Measurements from ENCODE around the gene NFS1.

Gene NFS1

GRCh38 chr20:35669221-35669620 lies 29.9 kb downstream of the NFS1 start:
- no peak for DNase-seq

- DNase-seq = no peak
Measured at GRCh38 chr20:35665949-35666288, 33.2 kb downstream of the NFS1 start.

- DNase-seq = peak; percentile 93
Measured at GRCh38 chr20:35664466-35665206, 34.5 kb downstream of the NFS1 start, which contains the start of the genes CPNE1 and RBM12. CPNE1 (minus strand) TSS chr20:35664900; CDS start chr20:35632923, 31,977 bp downstream. RBM12 (minus strand) TSS chr20:35664900; CDS start chr20:35655322, 9,578 bp downstream.

- peak; percentile 63 for DNase-seq
Measured at GRCh38 chr20:35663516-35664465, 35.4 kb downstream of the NFS1 start.

- DNase-seq = no peak
Measured at GRCh38 chr20:35662551-35662950, 36.6 kb downstream of the NFS1 start.

GRCh38 chr20:35661908-35662307 lies 37.2 kb downstream of the NFS1 start:
- DNase-seq = no peak

- DNase-seq = no peak
Measured at GRCh38 chr20:35661053-35661452, 38.1 kb downstream of the NFS1 start.

GRCh38 chr20:35660122-35660937 lies 38.8 kb downstream of the NFS1 start:
- no peak for DNase-seq

- DNase-seq = no peak
Measured at GRCh38 chr20:35657271-35657670, 41.9 kb downstream of the NFS1 start.

- no peak for DNase-seq
Measured at GRCh38 chr20:35654415-35654814, 44.7 kb downstream of the NFS1 start.

GRCh38 chr20:35653893-35654292 lies 45.3 kb downstream of the NFS1 start:
- no peak for DNase-seq

- DNase-seq = no peak
Measured at GRCh38 chr20:35653430-35653734, 45.8 kb downstream of the NFS1 start.

GRCh38 chr20:35652641-35653429 lies 46.3 kb downstream of the NFS1 start:
- no peak for DNase-seq

GRCh38 chr20:35651958-35652357 lies 47.2 kb downstream of the NFS1 start:
- no peak for DNase-seq

- no peak for DNase-seq
Measured at GRCh38 chr20:35650632-35651031, 48.5 kb downstream of the NFS1 start.

GRCh38 chr20:35648836-35649235 lies 50.3 kb downstream of the NFS1 start:
- DNase-seq = no peak

- DNase-seq = no peak
Measured at GRCh38 chr20:35644806-35645205, 54.3 kb downstream of the NFS1 start.

- no peak for DNase-seq
Measured at GRCh38 chr20:35643045-35643444, 56.1 kb downstream of the NFS1 start.

- DNase-seq = no peak
Measured at GRCh38 chr20:35641743-35642142, 57.4 kb downstream of the NFS1 start.

GRCh38 chr20:35640724-35641123 lies 58.4 kb downstream of the NFS1 start:
- no peak for DNase-seq

- no peak for DNase-seq
Measured at GRCh38 chr20:35638751-35639150, 60.4 kb downstream of the NFS1 start.

GRCh38 chr20:35637276-35637675 lies 61.9 kb downstream of the NFS1 start:
- no peak for DNase-seq

All from CD4-positive, alpha-beta T cell treated with Interleukin-6 for 4 hours (primary cell).